Stimulated activated CD8-positive, alpha-beta memory T cell treated with anti-CD3 and anti-CD28 coated beads, Interleukin-15, amount 100 ng/mL, for 4 hours (primary cell): ENCODE results near the gene BICRA.
"Not testable (repeated sequence)": the region's sequence is repeated elsewhere in the genome, so short reads cannot be mapped to it uniquely, and the experiment has no call there.

ENCODE experiments used
- DNase-seq, 2 donors: peaks; one replicate each; pipeline ENCODE4 v3.0.0-alpha.2; 2020; ENCODE audit warnings: low read depth in 2 of 2

BICRA gene

DNA sequence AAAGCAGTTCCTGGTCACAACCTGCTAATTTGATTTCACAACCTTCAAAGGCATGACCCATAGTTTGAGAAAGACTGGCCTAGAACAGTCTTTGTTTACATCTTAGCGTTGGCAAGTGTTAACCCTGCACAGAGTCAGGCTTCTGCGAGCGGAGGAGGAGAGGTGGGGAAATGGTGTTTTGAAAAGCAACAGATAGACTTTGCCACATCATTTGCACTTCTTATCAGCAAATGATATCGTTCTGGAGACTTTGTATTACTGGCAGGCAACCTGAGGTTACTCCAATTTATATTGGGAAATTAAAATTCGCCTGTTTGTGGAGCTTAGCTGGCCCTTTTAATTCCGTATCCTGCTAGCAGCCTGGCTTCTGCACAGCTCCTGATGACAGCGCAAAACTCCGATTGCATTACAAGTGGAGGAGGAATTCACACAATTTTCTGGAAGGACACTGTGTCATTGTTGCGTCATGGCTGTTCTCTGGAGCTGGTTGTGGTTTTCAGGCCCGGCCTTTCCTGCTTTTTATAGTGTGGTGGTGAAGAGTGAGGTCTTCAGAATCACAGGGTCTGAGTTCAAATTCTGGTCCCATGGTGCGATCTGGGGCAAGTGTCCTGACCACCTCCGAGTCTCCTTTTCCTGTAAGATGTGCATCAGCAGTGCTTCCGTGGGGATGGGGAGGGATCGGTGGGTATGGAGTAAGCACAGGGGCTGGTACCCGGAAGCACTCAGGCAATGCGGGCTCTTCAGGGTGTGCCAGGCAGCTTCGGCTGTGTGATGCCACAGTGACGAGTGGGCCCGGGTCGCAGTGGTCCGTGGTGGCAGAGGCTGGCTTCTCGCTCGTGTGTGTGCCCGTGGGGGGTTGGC is 55.2 kb downstream of the BICRA start:
- DNase-seq = no peak

DNA sequence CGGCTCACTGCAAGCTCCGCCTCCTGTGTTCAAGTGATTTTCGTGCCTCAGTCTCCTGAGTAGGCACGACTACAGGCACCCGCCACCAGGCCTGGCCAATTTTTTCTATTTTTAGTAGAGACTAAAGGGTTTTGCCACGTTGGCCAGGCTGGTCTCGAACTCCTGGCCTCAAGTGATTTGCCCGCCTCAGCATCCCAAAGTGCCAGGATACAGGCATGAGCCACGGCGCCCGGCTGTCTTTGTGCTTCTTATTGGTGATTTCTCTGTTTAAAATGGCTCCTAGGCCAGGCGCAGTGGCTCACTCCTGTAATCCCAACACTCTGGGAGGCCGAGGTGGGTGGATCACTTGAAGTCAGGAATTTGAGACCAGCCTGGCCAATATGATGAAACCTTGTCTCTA is 59.6 kb downstream of the BICRA start:
- not testable (repeated sequence) for DNase-seq

- DNase-seq = no peak
Observed at GRCh38 chr19:47670736-47671135, 61.8 kb downstream of the BICRA start.

GRCh38 chr19:47671499-47671898 is 62.6 kb downstream of the BICRA start:
- DNase-seq = no peak

- DNase-seq = no peak
Observed at GRCh38 chr19:47673426-47673825, 64.5 kb downstream of the BICRA start.

- no peak for DNase-seq
Observed at GRCh38 chr19:47674548-47674947, 65.6 kb downstream of the BICRA start.

DNA sequence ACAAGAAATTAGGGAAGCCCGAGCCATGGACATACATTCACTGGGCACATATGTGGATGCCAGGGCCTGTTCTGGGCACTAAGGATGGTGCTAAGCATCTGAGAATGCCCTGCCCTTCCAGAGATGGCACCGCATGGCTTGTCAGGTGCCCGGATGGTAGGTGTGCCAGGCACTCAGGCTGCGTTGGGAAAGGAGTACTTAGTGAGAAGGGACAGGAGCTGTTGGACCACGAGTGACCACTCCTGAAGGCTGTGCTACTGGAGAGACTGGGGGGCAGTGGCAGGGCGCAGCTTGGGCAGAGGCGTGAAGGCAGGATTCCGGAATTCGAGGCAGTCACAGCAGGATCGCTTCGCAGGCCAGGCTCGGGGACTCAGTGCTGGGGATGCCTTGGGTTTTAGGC is 66.3 kb downstream of the BICRA start:
- DNase-seq = no peak

DNA sequence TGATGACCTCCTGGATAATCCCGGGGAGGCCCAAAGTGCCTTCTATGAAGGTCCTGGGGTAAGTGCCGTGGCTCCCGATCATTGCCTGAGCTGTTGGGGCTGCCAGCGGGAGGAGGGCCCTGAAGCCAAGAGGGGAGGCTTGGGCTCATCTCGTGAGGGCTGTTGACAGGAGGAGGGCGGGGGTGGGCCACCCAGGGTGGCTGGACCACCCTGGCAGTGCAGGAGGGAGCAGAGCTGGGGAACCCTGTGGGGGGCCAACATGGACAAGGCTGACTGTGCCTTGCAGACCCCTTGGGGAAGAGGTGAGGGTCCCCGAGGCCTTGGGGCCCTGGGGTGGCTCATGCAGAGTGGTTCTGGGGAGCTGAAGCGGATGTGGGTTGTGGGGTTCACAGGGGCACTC is 66.9 kb downstream of the BICRA start:
- DNase-seq = no peak

- no peak for DNase-seq
Observed at GRCh38 chr19:47676811-47677210, 67.9 kb downstream of the BICRA start.

- no peak for DNase-seq
Observed at GRCh38 chr19:47679251-47679900, 70.4 kb downstream of the BICRA start.

DNA sequence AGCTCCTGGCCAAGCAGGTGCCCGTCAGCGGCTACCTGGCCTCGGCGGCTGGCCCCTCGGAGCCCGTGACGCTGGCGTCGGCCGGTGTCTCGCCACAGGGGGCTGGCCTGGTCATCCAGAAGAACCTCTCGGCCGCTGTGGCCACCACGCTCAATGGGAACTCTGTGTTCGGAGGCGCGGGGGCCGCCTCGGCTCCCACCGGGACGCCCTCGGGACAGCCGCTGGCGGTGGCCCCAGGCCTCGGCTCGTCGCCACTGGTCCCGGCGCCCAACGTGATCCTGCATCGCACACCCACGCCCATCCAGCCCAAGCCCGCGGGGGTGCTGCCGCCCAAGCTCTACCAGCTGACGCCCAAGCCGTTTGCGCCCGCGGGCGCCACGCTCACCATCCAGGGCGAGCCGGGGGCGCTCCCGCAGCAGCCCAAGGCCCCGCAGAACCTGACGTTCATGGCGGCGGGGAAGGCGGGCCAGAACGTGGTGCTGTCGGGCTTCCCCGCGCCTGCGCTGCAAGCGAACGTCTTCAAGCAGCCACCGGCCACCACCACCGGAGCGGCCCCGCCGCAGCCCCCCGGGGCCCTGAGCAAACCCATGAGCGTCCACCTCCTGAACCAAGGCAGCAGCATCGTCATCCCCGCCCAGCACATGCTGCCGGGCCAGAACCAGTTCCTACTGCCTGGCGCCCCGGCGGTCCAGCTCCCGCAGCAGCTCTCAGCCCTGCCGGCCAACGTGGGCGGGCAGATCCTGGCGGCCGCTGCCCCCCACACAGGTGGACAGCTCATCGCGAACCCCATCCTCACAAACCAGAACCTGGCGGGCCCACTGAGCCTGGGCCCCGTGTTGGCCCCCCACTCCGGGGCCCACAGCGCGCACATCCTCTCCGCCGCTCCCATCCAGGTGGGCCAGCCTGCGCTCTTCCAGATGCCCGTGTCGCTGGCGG is 71.3 kb downstream of the BICRA start:
- DNase-seq = no peak

GRCh38 chr19:47680858-47681332 is 72.0 kb downstream of the BICRA start:
- DNase-seq = no peak

DNA sequence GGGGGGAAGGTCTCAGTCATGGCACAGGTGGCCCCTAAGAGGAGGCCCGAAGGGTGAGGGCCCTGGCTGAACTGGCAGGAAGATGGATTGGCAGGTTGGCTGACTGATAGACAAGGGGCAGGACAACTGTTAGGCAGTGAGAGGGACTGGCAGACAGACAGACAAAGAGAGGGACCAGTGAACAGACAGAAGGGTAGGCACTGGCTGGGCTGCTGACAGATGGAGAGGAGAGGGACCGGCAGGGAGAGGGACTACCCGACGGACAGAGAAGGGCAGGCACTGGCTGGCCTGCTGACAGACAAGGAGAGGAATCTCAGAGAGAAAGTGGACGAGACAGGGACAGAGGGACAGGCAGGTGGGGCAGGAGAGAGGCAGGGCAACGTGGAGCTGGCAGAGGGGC is 72.5 kb downstream of the BICRA start:
- DNase-seq = no peak

DNA sequence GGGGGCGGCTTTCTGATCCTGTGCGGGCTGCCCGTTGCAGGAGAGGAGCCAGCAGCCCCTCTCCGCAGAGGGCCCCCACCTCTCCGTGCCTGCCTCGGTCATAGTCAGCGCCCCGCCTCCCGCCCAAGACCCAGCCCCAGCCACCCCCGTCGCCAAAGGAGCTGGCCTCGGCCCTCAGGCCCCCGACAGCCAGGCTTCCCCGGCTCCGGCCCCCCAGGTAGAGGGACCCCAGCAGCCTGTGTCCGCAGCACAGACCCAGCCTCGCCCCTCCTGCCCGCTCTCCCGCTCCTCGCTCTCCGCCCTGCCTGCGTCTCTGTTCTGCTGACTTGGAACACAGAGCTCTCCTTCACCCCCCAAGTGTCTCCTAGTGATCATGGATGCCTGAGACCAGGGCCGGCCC is 73.0 kb downstream of the BICRA start:
- DNase-seq = no peak

DNA sequence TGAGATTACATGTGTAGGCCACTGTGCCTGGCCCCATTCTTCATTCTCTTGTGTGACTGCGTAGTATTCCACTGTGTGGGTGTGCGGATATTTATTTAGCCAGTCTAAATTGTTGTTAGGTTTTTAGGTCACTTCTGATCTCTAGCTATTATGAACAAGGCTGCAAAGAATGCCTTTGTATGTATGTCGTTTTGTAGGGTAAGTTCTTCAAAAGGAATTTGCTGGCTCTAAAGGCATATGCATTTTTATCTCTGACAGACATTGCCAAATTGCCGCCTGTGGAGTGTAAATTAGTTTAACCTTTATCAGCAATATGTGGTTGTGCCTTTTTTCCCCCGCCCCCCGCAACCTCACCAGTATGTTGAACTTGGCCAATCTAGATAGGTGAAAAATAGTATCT is 74.0 kb downstream of the BICRA start:
- no peak for DNase-seq

DNA sequence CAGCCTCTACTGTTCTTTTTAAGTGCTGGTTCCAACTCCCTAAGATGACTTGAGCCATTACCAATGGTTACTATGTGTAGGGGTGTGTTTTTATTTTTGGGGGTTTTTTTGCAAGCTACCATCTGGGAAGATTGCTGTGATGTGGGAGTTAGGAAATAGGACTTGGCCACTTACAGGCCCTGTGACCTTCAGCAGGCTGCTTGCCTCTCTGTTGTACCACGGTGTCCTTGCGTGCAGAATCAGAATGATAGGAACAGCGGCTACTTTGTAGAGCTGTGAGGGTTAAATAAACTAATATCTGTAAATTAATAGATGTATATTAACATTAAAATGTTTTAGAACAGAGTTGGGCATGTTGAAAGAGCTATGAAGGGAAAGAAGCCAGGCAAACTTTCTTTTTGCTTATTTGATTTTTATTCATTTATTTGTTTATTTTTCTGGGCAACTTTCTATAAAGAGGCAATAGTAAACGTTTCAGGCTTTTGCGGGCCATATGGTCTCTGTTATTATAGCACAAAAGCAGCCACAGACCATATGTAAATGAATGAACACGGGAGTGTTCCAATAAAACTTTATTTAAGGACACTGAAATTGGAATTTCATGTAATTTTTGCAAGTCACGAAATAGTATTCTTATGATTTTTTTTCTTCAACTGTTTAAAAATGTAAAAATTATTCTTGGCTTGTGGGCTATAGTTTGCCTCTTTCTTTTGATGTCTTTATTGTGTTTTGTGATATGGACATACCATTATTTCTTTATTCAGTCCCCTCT is 77.9 kb downstream of the BICRA start:
- DNase-seq = no peak

DNA sequence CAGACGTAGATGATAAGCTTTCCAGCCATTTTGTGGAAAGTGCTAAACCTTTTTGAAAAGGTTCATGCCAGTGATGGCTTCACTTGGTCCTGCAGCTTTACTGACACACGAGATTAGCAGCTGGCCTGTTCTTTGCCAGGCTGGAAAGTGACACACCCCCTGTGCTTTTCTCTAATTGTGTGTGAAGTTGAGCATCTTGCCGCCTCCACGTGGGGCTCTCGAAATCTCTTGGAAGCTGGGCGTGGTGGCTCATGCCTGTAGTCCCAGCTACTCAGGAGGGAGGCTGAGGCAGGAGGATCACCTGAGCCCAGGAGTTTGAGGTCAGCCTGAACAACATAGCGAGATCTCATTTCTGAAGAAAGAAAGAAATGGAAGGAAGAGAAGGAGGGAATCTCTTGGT is 79.0 kb downstream of the BICRA start:
- no peak for DNase-seq

DNA sequence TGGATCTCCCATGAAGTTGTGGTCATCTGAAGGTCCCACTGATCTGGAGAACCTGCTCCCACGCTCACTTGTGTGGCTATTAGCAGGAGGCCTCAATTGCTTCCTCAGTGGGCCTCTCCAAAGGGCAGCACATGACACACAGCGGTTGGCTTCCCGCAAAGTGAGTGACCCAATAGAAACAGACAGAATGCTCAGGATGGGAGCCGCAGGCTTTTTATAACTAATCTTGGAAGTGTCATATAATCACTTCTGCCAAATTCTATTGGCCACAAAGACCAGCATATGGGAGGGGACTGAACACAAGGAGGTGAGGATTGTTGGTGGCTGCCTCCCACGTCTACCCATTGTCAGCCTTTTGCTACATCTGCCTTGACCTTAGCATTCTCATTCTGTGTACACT is 82.2 kb downstream of the BICRA start:
- no peak for DNase-seq

DNA sequence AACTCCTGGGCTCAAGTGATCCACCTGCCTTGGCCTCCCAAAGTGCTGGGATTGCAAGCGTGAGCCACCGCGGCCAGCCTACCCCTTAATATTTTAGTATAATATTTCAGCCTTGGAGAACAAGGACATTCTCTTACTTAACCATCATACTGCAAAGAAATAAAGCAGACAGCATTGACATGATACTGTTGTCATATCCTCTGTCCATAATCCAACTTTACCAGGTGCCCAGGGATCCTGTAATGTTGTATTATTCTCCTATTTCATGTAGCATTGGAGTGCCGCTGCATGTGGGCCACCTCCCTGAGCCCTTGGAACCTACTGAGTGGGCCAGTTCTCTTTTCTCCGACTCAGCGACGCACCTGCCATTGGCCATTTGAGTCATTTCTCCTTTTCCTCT is 82.8 kb downstream of the BICRA start:
- DNase-seq = no peak

GRCh38 chr19:47693489-47693888 is 84.6 kb downstream of the BICRA start:
- no peak for DNase-seq

GRCh38 chr19:47693903-47694302 is 85.0 kb downstream of the BICRA start:
- no peak for DNase-seq
